ENCODE measurements around the gene ARHGEF10L.

DNA sequence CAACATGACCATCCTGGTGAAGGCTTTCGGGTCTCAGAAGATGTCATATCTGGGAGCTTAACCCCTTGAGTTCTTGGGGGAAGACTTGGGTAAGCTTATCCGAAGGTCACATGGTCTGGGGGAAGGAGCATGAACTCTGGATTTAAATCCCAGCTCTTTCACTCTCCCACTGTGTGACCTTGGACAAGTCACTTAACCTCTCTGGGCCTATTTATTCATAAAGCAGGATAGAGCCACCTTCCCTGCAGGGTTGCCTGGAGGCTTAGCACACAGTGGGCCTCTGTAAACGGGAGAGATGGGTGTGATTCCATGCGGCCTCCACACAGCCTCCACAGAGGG, 8.2 kb upstream of the ARHGEF10L start:
- TF ChIP-seq, protein P1, sequence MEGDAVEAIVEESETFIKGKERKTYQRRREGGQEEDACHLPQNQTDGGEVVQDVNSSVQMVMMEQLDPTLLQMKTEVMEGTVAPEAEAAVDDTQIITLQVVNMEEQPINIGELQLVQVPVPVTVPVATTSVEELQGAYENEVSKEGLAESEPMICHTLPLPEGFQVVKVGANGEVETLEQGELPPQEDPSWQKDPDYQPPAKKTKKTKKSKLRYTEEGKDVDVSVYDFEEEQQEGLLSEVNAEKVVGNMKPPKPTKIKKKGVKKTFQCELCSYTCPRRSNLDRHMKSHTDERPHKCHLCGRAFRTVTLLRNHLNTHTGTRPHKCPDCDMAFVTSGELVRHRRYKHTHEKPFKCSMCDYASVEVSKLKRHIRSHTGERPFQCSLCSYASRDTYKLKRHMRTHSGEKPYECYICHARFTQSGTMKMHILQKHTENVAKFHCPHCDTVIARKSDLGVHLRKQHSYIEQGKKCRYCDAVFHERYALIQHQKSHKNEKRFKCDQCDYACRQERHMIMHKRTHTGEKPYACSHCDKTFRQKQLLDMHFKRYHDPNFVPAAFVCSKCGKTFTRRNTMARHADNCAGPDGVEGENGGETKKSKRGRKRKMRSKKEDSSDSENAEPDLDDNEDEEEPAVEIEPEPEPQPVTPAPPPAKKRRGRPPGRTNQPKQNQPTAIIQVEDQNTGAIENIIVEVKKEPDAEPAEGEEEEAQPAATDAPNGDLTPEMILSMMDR (IDR thresholded peaks at IDR 0.05), result no peak
- no peak for TF ChIP-seq POLR2A (IDR thresholded peaks at IDR 0.05)
